GM10248 (cell line): Measurements from ENCODE around the gene BICC1.

Experiments used
- CTCF ChIA-PET: fragments of 300-600 bp; sonication (Branson Sonifier 250); formaldehyde crosslinking; extraction: SDS; loops from one replicate; lab custom pipeline; 2021; ENCODE audit warnings: antibody characterized with exemption; lab: Yijun Ruan, JAX
- POLR2A ChIA-PET: fragments of 350-650 bp; sonication (Branson Sonifier 250); formaldehyde crosslinking; extraction: SDS; loops from one replicate; lab custom pipeline; 2020; ENCODE audit warnings: antibody characterized with exemption; lab: Yijun Ruan, JAX
- DNase-seq: peaks from one replicate; pipeline ENCODE4 v3.0.0; 2012; ENCODE audit errors: extremely low spot score
- TF ChIP-seq, protein P1 (sequence below): IDR thresholded peaks from 2 replicates; pipeline ENCODE4 v1.5.1; 2012; ENCODE audit warnings: mild to moderate bottlenecking, low read depth; ENCODE audit errors: extremely low read depth, missing control alignments, control extremely low read depth

Gene BICC1

DNA sequence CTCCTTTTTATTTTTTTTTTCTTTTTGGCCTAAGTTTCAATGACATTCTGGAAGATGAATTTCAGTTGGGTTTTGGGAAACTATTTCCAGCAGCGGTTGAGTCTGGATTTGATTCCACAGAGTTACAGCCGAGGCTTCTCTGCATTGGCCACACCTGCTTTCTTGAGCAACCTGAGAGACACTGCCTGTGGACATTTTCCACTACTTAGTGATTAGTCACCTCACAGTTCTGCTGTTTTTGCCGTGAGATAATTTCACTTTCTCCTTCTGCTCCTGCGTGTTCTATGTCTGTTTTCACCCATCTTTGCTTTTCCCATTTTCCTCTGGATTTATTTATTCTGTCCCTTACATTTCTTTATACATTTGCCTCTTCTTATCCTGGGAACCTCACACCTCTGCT, 243.0 kb downstream of the BICC1 start:
- ChIA-PET POLR2A (no interaction called here), CTCF (no interaction called here)
- peak; percentile 9 for DNase-seq
- TF ChIP-seq, protein P1, sequence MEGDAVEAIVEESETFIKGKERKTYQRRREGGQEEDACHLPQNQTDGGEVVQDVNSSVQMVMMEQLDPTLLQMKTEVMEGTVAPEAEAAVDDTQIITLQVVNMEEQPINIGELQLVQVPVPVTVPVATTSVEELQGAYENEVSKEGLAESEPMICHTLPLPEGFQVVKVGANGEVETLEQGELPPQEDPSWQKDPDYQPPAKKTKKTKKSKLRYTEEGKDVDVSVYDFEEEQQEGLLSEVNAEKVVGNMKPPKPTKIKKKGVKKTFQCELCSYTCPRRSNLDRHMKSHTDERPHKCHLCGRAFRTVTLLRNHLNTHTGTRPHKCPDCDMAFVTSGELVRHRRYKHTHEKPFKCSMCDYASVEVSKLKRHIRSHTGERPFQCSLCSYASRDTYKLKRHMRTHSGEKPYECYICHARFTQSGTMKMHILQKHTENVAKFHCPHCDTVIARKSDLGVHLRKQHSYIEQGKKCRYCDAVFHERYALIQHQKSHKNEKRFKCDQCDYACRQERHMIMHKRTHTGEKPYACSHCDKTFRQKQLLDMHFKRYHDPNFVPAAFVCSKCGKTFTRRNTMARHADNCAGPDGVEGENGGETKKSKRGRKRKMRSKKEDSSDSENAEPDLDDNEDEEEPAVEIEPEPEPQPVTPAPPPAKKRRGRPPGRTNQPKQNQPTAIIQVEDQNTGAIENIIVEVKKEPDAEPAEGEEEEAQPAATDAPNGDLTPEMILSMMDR, result no peak

DNA sequence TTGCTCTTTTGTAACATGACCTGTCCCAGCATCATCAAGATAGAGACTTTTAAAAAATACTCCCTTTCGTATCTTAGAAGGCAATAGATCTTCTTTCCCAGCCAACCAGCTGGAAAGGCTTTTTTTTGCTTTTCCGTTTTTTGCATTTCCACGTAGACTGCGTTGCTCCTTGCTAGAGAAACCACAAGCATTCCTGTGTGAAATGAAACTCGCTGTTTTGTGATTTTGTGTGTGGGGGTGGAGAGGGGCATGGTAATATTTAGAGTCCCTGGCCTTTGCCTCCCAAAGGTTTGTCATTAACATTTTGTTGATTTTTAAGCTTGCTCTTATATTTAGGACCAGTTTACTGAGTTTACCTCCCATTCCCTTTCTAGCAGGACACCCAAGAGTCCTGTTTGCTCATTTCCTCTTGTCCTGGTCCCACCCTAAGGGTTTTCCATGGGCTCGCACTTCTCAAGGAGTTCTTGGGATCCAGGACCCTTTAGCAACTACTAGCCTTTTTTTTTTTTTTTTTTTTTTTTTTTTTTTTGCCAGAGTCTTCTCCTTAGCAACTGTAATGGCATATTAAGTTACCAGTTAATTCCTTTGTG, 243.6 kb downstream of the BICC1 start:
- CTCF ChIA-PET, result no interaction called here
- POLR2A ChIA-PET, result no interaction called here
- TF ChIP-seq, protein P1, result no peak
- DNase-seq, result no peak

DNA sequence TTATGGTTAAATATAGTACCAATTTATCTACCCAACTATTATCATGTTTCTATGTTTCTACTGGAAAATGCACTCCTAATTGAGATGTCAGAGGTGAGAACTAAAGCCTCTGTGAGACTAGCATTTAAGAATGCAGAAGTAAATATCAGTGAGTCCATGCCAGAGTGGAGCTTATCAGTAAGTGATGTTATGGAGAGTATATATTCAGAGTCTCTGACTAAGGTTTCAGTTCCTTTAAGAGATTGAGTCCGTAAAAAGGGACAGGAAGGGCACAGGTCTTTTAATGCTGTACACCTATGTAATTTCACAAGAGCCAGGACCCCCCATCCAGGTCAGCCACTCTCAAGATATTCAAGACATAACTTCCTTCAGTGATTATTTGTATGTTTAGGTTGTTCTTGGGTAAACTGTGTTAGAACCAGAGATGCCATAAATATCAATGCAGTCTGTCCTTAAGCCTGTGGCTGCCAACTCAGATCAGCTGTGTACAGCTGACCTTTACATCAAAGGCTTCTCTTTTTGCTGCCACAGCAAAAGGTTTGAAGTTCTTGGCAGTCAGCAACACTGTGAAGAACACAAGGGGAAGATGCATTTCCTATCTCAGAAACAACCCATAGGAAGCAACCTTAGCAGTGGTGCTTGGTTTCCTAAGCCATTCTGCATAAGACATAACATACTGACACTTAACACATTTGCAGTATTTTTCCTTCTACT, 244.8 kb downstream of the BICC1 start:
- POLR2A ChIA-PET, result no interaction called here
- peak; percentile 10 for DNase-seq
- TF ChIP-seq, protein P1, result no peak
- CTCF ChIA-PET, result no interaction called here

DNA sequence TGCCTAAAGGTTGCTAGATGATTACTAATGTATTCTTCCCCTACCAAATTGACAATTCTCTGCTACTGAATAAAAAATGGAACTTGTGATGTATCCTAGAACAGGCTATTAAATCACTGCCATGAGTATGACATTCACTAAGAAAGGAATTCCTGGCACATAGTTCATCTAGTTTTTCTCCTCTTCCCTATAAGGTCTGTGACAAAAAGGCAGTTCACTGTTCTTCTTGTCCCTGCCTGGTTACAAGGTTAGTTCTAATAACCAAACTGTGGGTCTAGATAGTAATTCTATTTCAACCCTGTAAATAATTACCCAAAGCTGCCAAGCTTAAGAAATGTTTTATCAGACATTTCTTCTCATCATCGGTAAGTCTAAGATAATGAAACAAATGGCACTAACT, 245.6 kb downstream of the BICC1 start:
- TF ChIP-seq, protein P1, result no peak
- CTCF ChIA-PET, result interaction anchor here (1.2 kb wide), 1 partner anchor 10 kb away, joined by 6 read pairs; no protein-coding TSS in a partner anchor
- DNase-seq, result no peak
- POLR2A ChIA-PET, result no interaction called here

DNA sequence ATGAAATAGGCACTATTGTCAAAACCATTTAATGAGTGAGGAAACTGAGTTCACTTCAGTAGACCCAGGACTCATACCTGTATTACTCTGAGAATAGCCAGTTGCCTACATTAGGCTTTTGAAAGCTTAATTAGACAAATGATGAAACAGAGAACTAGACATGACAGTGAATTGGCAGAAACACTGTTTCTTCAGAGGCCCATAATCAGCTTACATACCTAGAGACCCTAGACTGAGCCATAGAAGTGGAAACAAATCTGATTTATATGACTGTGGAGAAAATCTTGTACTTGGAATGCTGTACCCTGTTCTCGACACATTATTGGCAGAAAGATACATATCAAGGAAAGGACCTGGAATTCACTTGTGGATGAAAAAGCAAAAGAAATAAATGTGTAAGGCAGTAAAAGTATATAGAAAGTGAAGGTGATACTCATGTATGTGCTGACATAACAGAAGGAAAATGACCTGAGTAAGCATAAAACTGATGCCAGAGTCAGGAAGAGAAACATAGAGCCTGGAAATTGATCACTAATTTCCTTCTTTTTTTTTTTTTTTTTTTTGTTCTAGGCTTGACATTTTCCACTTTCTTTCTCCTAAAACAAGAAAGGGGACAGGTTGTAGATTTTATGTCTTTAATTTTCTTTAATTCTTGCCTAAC, 251.5 kb downstream of the BICC1 start:
- DNase-seq, result no peak
- ChIA-PET CTCF (no interaction called here), POLR2A (no interaction called here)
- TF ChIP-seq, protein P1, result no peak

DNA sequence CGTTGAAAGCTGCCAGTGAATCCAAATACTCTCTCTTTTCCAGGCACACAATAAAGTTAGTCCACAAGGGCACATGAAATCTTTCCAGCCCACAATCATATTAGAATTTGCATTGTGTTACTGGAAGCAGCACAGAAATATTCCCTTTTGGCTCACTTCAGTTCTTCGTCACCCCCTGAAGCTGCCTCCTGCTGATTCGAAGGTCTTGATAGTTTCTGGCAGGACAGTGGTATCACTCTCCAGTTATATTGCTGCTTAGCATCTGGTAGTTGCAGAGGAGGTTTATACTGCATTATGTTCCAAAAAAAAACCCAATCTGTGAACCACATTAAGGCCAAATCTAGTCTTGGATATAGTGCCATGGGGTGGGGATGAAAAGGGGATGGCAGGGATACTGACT, 253.2 kb downstream of the BICC1 start:
- ChIA-PET CTCF (no interaction called here), POLR2A (no interaction called here)
- DNase-seq, result no peak
- TF ChIP-seq, protein P1, result no peak
